ENCODE data around the gene PADI2.
A peak's percentile ranks its signal among the peaks of the same experiment; 100 is the strongest.

PADI2 gene

GRCh38 chr1:17119076-17119772 lies at the start of gene PADI2:
Gene PADI2 (minus strand): TSS chr1:17119451. CDS start chr1:17119371, 80 bp downstream.
- peak; percentile 68 for DNase-seq (ENCODE audit: low spot score)

GRCh38 chr1:17168091-17168876 lies 49.0 kb upstream of the PADI2 start:
- DNase-seq (ENCODE audit: low spot score) = no peak

DNA sequence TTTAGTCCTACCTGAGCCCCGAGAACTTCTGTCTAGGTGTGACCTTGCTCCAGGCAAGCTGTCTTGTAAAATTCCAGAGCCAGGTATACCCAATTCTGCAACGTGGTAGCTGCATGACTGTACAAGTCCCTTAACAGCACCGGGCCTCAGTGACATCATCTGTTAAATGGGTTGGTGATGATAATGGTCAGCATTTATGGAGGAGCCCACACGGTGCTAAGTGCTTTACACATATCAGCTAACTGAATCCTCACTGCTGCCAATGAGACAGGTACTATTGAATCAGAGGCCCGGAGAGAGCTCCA lies 48.5 kb upstream of the PADI2 start:
- no peak for DNase-seq (ENCODE audit: low spot score)

- no peak for DNase-seq (ENCODE audit: low spot score)
Measured at GRCh38 chr1:17167041-17167785, 48.0 kb upstream of the PADI2 start.

- DNase-seq (ENCODE audit: low spot score) = no peak
Measured at GRCh38 chr1:17165823-17166222, 46.6 kb upstream of the PADI2 start.

DNA sequence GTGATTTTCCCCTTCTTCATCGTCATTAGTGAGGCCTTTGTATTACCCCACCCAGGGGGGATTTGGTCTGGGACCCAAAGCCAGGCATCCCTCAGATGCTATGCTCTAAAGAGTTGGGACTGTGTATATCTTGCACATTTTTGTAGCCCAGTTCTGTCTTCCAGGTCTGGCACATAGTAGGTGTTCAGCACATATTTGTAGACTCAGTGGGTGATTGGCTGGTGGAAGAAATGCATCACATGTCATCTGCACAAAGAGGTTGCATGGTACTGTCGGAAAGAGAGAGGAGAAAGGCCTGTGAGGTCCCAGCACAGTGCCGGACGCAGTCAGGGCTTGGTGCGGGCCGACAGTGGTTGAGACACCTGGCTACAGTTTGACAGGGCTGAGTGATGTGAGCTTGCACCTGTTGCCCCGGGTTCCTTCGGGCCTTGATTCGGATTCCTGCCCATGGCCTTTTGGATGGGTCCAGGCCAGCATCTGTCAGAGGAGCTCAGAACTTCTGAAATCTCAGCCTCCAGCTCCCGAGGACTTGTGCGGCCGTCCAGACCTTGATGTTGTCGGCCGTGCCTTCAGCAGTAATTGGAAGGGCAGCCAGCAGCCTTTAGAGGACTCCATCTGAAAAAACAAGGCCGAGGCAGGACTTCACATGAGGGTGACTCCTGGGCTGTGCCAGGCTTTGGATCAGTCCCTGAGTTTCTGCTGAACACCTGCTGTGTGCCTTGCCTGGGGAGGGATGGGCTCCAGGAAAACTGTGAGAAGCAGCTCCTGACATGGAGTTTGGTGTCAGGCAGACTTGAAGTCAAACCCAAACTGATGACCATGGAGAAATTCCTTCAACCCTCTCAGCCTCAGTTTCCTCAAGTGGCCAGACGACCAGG lies 44.8 kb upstream of the PADI2 start:
- DNase-seq (ENCODE audit: low spot score) = no peak

DNA sequence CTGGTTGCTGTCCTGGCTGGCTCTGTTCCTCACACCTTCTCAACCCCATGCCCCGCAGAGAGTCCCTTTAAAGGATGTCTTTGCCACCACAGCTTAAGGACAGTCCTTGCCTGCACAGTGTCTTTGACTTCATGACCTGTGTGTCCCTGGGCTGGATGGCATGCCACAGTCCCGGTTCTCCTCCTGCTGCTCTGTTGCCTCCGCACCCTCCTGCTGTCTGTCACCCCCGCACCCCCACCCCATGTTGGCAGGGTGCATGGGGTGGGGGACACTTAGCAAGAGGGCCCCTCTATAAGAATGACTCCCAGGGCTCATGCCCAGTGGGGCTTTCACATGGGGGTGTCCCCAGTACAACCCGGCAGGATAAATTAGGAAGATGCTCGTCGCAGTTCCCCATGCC lies 44.1 kb upstream of the PADI2 start:
- DNase-seq (ENCODE audit: low spot score) = no peak

- DNase-seq (ENCODE audit: low spot score) = no peak
Measured at GRCh38 chr1:17162941-17163340, 43.7 kb upstream of the PADI2 start.

- DNase-seq (ENCODE audit: low spot score) = no peak
Measured at GRCh38 chr1:17161926-17162800, 42.9 kb upstream of the PADI2 start.

DNA sequence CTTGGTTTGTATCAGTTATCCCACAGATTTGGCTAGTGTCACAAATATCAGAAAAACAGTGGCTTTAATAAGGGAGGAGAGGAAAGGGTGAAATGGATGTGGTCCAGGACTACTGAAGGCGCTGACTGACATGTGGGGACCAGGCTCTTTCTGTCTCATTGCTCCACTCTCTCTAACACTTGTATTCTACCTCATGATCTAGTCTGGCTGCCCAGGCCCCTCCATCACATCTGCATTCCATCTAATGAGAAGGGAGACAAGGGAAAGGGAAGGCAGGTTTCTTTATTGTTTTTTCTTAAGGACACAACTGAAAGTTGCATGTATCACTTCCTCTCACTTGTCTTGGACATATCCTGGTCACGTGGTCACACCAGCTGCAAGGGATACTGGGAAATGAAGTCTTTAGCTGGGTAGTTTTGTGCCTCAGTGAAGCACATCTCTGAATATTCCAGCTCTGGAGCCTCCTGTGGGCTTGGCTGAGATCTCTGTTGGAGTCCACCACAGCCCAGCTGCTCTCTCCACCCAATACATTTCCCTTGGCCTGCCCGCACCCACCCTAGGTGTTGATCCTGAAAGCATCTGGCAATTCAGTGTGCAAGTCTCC lies 42.0 kb upstream of the PADI2 start:
- DNase-seq (ENCODE audit: low spot score) = no peak

DNA sequence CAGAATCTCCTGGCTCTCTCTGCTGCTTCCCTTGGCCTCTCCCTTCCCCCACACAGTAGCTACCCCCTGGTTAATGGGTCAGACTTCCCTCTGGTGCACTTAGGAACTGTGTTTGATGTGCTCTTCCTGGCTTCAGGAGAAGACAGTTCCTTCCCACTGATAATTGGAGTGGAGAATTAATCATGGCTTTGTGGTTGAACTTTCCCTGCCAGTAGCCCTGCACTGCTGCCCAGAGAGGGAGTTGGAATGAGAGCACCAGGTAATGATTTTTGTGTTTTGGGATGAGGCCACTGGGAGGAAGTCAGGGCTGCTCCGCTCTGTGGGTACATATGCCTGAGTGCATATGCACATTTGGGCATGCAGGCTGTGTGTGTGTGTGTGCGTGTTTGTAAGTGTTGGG lies 39.7 kb upstream of the PADI2 start:
- no peak for DNase-seq (ENCODE audit: low spot score)

DNA sequence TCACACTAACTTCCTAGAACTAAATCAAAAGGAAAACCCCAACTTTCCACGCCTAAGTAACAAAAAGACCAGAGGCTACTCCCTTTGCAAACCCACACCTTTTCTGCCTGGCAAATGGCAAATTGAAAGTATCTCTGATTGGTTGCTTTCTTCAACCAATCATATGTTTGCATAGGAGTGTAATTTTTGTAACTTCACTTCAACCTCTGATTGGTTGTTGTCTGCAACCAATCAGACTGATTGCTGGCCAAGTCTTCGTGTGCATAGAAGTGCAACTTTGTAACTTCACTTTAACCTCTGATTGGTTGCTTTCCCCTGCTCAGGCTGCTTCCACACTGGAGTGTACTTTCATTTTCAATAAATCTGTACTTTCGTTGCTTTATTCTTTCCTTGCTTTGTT lies 36.9 kb upstream of the PADI2 start:
- DNase-seq (ENCODE audit: low spot score) = no peak

- no peak for DNase-seq (ENCODE audit: low spot score)
Measured at GRCh38 chr1:17155257-17155920, 36.1 kb upstream of the PADI2 start.

DNA sequence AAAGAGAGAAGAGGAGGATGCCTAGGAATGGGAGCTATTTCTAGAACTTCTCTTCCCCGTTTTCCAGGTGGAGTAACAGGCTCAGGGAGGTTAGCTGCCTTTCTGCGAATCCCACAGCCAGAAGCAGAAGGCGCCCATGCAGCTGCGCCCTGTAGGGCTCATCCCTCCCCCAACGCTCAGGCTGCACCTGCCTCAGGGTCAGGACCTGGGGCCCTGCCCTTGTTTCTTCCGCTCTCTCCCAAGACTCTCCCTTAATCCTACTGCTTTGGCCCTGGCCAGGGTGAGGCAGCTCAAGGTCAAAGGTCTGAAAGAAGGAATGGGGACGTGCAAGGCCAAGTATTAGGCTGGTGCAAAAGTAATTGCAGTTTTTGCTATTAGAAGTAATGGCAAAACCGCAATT lies 30.5 kb upstream of the PADI2 start:
- no peak for DNase-seq (ENCODE audit: low spot score)

DNA sequence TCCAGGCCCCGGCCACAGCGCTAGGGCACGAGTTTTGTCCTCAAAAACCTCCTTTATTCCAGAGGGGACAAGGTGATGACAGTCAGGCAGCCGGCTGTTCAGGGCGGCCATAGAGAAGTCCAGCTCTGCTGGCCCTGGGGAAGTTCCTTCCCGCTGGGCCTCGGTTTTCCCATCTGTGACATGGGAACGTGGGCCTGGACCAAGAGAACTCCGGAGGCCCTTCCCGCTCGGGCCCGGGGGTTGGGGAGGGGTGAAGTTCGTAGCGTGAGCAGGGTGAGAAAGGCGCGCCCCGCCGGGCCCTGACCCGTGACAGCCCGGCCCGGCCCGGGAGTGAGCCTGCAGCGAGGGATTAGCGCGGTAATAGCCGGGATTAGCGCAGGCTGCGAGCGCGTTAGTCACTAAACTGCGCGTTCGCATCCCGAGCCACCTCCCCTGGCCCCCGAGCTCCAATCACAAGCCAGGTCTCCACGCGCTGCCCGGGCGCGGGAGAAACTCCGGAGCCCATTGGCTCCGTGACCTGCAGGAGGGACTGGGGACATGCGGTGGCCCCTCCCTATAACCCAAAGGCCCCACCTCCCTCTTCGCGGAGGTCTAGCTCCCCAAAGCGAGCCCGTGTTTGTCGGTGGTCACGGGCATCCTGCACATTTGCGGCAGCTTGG lies 29.8 kb upstream of the PADI2 start:
- no peak for DNase-seq (ENCODE audit: low spot score)

- no peak for DNase-seq (ENCODE audit: low spot score)
Measured at GRCh38 chr1:17145648-17146047, 26.4 kb upstream of the PADI2 start.

DNA sequence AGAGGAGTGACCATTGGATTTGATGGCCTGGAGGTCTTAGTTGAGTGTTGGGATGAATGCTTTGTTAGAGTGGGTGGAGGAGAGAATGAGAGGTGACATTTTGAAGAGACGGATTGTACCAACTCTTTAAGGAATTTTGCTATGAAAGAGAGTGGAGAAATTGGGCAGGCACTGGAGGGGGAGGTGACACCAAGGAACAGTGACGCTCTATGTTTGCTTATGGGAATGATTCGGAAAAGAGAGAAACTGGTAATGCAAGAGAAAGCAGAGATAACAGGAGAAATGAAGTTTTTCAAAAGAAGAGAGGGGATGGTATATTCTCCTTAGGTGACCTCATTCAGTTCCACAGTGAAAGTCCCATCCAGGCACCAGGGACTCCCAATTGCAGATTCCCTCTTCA lies 24.5 kb upstream of the PADI2 start:
- DNase-seq (ENCODE audit: low spot score) = no peak

GRCh38 chr1:17141441-17142197 lies 22.4 kb upstream of the PADI2 start:
- no peak for DNase-seq (ENCODE audit: low spot score)

GRCh38 chr1:17140279-17140678 lies 21.0 kb upstream of the PADI2 start:
- DNase-seq (ENCODE audit: low spot score) = no peak

All from cerebellar cortex (tissue), 1 donor.